ENCODE data around the gene SERINC5.
"Not testable (repeated sequence)": the region's sequence is repeated elsewhere in the genome, so short reads cannot be mapped to it uniquely, and the experiment has no call there.

The SERINC5 gene

DNA sequence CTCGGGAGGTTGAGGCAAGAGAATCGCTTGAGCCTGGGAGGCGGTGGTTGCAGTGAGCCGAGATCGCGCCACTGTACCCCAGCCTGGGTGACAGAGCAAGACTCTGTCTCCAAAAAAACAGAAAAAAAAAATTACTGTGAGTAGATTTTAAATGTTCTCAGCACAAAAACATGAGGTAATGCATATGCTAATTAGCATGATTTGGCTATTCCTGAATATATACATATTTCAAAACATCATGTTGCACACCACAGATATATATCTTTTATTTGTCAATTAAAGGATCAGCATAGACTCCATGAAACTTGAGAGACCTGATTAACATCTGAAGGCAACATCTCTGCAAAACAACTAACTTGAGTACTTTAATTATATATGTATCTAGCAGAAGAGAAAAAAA is 117.4 kb downstream of the SERINC5 start:
- DNase-seq (ENCODE audit: low read depth), result no peak

DNA sequence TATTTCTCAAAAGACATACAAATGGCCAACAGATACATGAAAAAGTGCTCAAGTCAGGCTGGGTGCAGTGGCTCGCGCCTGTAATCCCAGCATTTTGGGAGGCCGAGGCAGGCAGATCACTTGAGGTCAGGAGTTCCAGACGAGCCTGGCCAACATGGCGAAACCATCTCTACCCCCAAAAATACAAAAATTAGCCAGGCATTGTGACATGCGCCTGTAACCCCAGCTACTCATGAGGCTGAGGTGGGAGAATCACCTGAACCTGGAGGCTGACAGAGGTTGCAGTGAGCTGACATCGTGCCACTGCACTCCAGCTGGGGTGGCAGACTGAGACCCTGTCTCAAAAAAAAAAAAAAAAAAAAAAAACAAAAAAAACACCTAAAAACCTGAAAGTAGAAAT is 119.0 kb downstream of the SERINC5 start:
- not testable (repeated sequence) for DNase-seq (ENCODE audit: low read depth)

DNA sequence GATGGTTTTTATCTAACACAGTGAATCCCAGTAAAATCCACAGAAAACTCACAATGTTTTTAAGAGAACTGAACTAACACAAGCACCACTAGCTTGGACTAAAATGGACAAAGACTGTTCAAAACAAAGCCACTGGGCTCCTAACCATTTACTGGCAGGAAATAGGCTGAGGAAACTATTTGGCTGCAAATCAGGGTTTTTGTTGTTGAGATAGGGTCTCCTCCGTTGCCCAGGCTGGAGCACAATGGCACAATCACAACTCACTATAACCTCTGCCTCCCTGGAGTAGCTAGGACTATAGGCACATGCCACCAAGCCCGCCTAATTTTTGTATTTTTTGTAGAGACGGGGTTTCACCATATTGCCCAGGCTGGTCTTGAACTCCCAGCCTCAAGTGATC is 121.0 kb downstream of the SERINC5 start:
- DNase-seq (ENCODE audit: low read depth), result no peak

DNA sequence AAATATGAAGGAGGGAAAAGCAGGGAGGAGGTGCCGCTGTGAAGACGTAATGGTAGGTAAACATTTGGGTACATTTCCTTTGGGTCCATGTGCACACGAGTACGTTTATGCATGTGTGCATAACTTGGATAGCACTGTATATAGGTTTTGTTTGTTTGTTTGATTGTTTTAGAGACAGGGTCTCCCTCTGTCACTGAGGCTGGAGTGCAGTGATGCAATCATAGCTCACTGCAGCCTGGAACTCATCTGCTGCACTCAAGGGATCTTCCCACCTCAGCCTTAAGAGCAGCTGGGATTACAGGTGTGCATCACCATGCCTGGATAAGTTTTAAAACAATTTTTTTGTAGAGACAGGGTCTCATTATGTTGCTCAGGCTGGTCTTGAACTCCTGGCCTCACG is 126.7 kb downstream of the SERINC5 start:
- DNase-seq (ENCODE audit: low read depth), result no peak

DNA sequence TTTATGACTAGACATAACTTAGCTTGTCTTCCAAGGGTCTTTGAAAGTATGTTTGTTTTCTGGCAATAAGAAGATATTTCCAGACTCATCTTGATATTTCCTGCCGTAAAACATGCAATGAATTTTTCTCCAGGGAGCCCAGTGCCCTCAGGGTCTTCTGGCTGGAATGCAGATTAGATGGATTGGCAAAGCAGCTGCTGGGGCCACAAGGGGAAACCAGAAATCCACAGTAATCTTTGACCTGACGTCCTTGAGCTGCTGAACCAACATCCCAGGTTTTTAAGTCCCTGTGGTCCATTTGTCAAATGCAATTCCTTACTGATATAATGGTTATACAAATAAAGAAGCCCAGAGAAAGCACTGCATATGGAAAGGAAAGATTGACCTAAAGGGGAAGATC is 127.7 kb downstream of the SERINC5 start:
- no peak for DNase-seq (ENCODE audit: low read depth)

DNA sequence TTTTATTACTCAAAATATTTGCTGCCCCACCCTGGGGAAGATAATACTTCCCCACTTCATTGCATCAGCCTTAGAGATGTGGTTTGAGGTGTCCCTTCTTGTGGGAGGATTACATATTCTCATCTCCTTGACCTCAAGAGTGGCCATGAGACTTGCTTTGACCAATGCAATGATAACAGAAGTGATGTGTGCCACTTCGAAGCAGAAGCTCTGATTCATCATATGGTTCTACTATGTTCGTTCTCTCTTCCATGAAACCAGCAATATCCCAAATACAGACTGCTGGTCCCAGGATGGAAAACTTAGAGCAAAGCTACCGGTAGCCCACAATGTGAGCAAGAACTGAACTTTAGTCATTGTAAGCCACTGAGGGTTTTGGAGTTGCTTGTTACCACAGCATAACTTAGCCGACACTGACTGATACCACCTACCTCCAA is 128.7 kb downstream of the SERINC5 start:
- DNase-seq (ENCODE audit: low read depth), result no peak

DNA sequence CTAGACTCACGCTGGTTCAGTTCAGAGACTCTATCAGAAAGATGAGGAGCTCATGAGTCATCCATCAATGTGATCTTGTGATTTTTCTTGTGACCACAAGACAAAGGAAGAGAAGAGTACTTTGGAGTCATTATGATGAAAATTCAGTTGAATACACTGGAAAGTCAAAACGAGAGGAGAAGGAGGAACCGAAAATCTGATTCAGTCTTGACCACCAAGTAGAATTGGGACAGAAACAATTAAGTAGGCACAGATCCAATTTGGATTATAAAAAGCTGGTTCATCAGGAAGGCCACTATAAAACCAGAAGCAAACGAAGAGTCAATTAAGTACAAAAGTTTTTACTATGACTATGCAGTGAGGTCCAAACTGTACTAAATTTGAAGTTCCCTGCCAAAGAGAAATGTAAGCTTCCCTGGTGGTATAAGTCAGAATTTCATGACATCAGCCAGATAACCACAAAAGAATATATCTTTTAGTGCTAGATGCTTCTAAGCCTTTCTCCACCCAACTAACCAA is 129.8 kb downstream of the SERINC5 start:
- DNase-seq (ENCODE audit: low read depth), result no peak

DNA sequence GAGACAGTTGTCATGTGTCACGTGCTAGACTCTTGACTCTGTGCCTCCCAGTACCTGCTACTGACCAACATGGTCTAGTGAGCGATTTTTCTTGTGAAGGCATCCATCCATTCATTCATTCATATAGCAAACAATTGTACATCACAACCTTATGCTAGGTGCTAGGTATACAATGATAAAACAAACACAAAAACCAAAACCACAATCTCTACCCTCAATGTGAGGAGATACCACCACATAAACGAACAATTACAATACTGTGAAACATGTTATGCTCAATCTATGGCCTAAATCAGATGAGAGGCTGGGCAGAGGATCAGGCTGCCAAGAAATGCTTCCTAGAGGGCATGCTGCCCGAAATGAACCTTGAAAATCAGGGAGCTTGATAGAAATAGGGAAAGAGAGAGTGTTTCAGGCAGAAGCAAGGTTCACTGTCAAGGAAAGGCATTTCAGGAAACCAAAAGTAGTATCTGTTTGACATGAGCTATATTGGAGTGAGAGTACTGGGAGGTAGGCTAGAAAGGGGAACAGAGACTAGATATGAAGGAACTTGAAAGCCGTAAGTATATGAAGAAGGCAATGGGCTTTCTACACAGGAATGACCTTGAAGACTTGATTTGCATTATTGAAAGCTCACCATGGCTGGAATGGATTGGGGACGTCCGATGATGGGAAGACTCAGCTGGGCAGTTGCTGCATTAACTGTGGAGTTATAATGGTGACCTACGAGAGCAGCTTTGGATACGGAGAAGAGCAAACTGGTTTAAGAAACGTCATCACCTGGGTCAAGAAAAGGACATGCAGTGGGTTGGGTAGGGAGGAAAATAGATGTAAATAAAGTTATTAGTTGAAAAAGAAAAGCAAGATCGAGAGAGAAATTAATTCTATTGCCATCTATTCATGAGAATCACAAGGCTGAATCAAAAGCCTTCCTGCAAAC is 130.6 kb downstream of the SERINC5 start:
- DNase-seq (ENCODE audit: low read depth), result no peak

DNA sequence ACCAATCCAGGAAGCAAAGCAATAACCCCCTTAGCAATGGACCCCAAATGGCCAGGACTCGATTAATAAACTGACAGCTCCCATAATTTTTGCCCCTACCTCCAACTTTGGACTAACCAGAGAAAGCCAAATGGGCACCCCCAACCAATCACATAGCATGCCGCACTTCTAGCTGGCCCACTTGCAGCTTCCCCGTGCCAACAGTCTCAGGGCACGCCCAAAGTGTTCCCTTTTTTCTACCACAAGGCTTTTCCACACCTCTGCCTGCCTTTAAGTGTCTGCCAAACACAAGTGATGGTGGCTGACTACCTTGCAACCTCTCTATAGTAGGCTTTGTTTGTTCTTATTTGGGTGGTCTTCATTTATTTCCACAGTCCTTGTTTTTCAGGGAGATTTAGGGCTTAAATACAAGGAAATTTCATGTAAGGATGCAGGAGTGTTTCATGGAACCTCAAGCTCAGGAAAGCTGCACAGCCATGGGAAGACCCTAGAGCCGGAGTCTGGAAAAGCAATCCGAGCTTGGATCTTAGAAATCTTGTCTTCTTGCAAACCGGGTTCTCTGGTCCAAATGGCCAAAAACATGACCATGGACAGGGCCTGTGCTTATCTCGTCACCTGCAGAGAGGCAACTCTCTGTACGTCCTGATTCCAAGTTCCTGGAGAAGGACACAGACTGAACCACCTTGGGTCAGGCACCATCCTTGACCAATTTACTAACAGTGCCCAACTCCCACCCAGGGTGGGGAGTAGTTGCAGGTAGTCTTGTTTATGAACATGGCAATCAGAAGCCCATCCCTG is 131.5 kb downstream of the SERINC5 start:
- DNase-seq (ENCODE audit: low read depth), result no peak

DNA sequence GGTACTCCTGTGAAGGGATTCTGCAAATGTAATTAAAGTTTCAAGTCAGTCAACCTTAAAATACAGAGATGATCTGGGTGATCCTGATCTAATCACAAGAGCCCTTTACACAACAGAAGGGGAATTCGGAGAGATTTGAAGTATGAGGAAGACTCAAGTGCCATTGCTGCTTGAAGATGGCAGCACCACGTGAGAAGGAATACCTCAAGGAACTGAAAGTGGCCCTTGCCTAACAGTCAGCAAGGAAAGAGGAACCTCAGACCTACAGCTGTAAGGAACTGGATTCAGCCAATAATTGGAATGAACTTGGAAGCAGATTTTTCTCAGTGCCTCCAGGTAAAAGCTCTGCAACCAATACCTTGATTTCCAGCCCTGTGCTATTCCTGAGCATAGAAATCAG is 133.3 kb downstream of the SERINC5 start:
- no peak for DNase-seq (ENCODE audit: low read depth)

DNA sequence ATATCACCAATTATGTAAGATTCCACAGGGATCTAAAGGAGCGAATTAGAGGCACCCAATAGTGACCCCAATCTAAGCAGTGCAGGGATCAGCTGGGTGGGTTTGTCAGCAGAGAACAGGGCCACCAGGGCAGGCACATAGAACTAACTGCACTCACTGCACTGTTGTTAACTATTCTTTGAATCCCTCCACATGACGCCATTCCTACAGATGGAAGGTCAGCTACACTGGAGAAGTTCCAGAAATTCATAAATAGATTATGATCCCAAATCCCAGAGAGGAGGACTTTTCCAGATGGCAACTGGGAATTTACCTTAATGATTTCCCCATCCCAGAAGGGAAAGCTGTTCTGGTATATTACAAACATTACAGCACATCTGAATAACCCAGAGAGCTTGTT is 136.5 kb downstream of the SERINC5 start:
- no peak for DNase-seq (ENCODE audit: low read depth)

DNA sequence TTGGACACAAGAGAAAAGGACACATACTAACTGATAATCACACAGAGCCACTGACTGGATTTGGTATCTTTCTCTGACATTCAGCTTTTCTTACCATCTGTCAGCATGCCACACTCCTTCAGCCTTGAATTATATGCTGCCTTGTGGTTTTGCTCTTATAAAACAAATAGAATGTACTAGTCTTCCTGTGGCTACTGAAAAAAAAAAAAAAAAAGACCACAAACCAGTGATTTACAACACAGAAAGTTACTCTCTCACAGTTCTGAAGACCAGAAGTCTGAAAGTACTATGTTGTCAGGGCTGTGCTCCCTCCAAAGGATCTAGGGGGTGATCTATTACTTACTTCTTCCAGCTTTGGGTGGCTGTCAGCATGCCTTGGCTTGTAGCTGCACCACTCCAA is 138.4 kb downstream of the SERINC5 start:
- DNase-seq (ENCODE audit: low read depth), result no peak

DNA sequence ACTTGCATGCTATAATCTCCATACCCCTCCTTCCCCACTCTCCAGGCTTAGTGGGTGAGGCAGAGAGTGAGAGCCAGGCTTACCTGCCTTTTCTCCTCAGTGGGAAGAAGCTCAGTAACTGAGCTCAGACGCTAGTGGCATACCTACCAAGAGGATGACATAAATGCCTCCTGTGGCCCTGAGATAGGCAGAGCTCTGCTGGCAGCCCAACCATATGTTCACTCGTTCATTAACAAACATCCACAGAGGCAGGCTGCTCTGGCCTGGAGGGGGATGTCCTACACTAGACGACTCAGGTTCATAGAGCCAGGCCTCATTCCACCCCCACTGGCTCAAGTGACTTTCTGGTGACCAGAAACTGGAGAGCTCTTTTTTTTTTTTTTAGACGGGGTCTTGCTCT is 139.4 kb downstream of the SERINC5 start:
- no peak for DNase-seq (ENCODE audit: low read depth)

DNA sequence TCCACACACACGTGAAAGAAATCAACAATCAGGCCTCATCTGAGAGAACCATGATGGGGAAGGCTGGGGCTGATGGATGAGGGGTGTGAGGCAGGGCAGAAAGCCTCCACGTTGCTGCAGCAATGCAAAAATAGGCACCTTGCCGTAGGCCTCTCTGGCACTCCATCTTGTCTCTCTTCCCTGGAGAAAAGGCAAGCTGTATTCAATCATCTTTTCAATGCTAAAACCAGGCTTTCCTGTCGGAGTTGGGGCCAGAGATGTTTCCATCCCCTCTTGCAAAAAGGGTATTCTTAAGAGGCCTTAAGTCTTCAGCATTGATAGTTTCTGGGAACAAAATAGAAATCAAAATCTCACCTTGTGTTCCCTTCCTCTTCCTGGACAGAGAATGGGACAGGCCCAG is 139.8 kb downstream of the SERINC5 start:
- no peak for DNase-seq (ENCODE audit: low read depth)

DNA sequence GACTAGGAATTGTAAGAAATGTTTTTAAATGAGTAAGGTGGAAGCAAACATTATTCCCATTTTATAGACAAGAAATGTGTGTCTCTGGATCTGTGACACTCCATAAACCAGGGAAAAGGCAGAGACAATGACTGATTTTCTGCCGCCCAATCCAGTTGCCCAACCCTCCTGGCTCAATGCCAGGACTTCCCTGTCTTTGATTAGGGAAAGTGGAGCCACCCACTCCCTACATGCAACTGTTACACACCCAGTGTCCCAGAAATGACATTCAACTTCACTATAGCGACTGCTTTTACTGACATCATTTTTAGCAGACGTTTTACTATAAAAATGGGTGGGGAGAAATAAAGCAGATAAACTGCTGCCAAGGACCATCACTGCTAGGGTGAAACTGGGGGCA is 141.0 kb downstream of the SERINC5 start:
- no peak for DNase-seq (ENCODE audit: low read depth)

DNA sequence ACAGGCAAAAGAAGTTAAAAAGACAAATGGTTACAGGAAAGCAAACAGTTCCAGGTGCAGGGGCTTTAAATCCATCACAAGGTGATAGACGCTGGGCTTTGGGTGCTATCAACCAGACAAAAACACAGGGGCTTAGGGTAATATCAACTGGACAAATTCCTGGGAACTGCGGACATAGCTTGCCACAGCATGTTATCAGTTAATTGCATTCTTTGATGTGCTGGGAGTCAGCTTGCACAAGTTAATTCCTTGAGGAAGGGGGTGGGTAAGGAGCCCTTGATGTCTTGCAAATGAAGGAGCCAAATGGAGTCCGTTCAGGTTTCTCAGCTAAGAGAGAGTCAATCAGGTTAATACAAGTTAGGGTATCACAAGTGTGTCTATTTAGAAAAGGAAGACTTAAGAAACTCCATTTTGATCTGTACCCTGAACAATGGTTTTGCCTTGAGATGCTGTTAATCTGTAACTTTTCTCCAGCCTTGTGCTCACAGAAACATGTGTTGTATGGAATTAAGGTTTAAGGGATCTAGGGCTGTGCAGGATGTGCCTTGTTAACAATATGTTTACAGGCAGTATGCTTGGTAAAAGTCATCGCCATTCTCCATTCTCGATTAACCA is 144.4 kb downstream of the SERINC5 start:
- DNase-seq (ENCODE audit: low read depth), result not testable (repeated sequence)

DNA sequence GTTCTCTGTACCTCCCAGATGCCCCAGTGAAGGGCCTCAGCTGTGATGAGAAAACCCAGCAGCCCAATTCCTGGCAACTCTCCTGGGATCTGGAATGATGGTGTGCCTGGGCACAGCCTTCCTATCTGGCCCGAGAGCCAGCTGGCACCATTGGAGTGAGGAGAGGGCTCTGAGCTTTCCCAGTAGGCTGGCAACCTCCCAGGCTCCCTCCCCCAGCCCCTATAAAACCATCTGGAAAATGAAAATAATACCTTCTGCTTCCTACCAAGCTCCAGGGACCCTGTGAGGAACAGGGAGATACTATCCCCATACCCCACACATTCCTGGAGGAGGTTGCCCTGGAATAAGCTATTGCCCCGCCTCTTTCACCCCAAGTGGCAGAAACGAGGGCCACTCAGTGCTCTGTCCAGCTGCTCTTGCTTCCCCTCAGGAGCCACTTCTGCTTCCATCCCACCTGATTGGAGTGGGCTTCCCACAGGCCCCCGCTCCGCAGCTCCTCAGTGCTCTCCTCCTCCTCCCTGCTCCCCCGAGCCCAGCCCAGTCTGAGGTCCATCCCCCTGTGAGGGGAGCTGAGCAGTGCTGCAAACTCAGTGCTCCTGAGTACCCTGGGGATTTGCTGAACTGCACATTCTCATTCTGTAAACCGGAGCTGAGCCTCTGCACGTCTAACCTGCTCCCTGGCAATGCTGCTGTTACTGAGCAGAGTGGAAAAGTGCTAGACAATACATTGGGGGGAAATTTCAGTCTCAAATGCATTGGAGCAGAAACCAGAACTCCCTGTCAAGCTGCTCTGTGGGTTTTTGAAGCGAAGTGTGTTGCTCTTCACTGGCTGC is 146.0 kb downstream of the SERINC5 start:
- no peak for DNase-seq (ENCODE audit: low read depth)

DNA sequence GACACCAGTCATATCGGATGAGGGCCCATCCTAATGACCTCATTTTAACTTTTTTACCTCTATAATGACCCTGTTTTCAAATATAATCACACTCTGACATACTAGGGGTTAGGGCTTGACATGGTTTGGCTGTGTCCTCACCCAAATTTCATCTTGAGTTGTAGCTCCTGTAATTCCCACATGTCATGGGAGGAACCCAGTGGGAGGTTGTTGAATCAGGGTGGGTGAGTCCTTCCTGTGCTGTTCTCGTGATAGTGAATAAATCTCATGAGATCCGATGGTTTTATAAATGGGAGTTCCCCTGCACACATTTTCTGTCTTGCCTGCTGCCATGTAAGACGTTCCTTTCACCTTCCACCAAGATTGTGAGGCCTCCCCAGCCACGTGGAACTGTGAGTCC is 148.9 kb downstream of the SERINC5 start:
- DNase-seq (ENCODE audit: low read depth), result no peak

DNA sequence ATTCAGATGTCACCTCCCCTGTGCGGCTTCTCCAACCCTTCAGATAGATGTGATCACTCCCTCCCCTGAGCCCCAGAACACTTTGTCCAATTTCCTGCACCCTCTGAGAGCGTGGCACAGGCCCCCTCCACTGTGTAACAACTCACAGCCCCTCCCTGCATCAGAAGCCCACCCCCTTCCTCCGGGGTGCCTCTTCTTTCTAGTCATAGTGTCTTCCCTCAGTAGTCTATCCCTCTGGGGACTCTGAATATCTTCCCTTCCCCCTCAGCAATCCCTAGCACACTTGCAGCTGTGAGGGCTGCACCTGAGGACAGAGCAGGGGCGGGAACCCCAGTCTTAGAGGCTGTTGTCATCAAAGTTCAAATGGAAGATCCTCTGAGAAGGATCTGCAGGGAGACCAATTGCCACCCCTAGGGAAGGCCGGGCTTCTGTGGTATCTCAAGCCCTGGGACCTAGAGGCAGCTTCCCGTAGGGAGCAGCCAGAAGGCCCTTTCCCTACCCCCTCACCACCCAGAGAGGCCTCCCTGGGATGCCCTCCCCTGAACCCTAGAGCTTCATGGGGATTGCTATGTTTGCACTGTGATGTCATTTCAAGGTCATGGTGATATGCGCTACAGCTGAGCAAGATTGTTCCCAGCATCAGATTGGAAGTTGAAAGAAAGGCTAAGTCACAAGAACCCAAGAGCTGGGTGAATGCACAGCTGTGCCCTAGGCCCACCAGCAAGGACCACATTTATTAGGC is 150.0 kb downstream of the SERINC5 start:
- DNase-seq (ENCODE audit: low read depth), result no peak

DNA sequence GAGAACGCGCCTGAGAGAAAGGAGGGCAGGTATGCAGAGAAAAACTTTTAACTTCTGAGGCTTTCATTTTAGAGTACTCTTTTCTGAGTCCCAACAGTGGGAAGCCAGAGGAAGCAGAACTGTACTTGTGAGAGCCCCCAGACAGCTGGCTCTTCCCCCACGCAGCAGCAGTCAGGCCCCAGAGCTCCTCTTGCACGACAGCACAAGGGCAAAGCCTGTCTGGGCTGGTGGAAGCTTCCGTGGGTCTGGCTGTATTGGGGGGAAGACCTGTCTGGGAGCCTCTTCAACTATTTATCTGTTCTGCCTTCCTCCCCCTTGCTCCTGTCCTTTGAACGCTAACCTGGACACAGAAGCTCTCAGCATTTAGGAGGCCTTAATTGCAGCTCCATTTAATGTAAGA is 152.5 kb downstream of the SERINC5 start:
- no peak for DNase-seq (ENCODE audit: low read depth)

DNA sequence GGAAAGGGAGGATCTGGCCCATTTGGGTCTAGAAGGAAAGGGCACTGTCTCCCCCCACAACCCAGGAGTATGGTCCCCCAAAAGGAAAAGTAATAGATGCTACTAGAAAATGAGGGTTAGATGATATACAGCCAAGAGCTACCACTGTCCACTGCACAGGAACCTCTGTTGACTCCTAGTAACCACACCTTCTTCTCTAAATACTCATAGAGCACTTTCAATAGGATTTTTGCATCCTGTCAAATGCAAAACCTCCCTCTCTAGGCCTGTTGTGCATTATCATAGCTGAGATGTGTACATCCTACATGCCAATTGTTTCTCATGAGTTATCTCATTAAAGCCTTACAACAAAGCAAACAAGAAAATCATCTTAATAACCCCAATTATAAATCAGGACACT is 153.9 kb downstream of the SERINC5 start:
- no peak for DNase-seq (ENCODE audit: low read depth)

All from stimulated activated CD8-positive, alpha-beta memory T cell treated with anti-CD3 and anti-CD28 coated beads, Interleukin-12 subunit alpha, Interleukin-12 subunit beta, amount 100 ng/mL, for 1 hour (primary cell).